K562 (cell line): ENCODE measurements around the gene CMIP. TPM values are rescaled to one million over a fixed set of nuclear protein-coding genes. Genes with fewer than 3 reads are reported as not detected.

ENCODE experiments used
- ATAC-seq: fragments of 200-7000 bp; cut with Tn5 transposase; 3 replicates; pipeline ENCODE4 v1.9.1; 2020; ENCODE audit warnings: moderate library complexity
- BruUV-seq: library from RNA; stranded (reverse); fragments of 400-500 nt; replicated peaks from 2 replicates; lab custom pipeline; 2021; lab: Mats Ljungman, UMichigan
- CTCF ChIA-PET: fragments of 300-600 bp; formaldehyde crosslinking; extraction: SDS; loops from one replicate; lab custom pipeline; 2021; ENCODE audit warnings: low intra/inter-chr PET ratio; lab: Yijun Ruan, JAX
- POLR2A ChIA-PET: fragments of 300-600, 350-650 bp; sonication (Branson Sonifier 250); formaldehyde crosslinking; extraction: SDS; loops from one replicate; lab custom pipeline; 2021; ENCODE audit warnings: antibody characterized with exemption, inconsistent platforms; lab: Yijun Ruan, JAX
- DNase-seq, 4 experiments: peaks; one replicate each; pipeline versions ENCODE4 v3.0.0 to v3.0.0-alpha.2; 2011 to 2018; ENCODE audit warnings: low spot score in 3 of 4, mixed read lengths in 3 of 4; ENCODE audit errors: extremely low read depth in 1 of 4
- FAIRE-seq: peaks from 2 replicates; lab custom pipeline; 2011; peaks lifted over from hg19 to GRCh38; lab: Jason Lieb, UNC
- H2AFZ ChIP-seq: 2 replicates; pipeline ENCODE4 v1.6.0; 2011; ENCODE audit warnings: low read depth, low read length, control low read depth, inconsistent platforms
- H3K27ac ChIP-seq: fragments of 200-600 bp; 3 replicates; pipeline ENCODE4 v1.8.0; 2011; ENCODE audit warnings: low read depth, mild to moderate bottlenecking, control low read depth, inconsistent platforms, low read length, moderate library complexity, mixed read lengths; ENCODE audit errors: extremely low read depth
- H3K27me3 ChIP-seq, 2 experiments: fragments of 300-600 bp in 1 of 2; 2 replicates in 1 of 2; 3 replicates in 1 of 2; pipeline versions ENCODE4 v1.6.0 to v1.8.0; 2011; ENCODE audit warnings: inconsistent platforms in 2 of 2, low read length in 2 of 2, mild to moderate bottlenecking in 1 of 2, mixed read lengths in 1 of 2, moderate library complexity in 1 of 2; ENCODE audit not compliant: control insufficient read depth in 2 of 2, insufficient read depth in 2 of 2
- H3K36me3 ChIP-seq: fragments of 300-600 bp; 3 replicates; pipeline ENCODE4 v1.8.0; 2011; ENCODE audit warnings: mild to moderate bottlenecking, low read length, inconsistent platforms; ENCODE audit not compliant: control insufficient read depth, insufficient read depth
- H3K4me1 ChIP-seq, 2 experiments: fragments of 200-600 bp in 1 of 2; replicated peaks in 1 of 2; 2 replicates in 1 of 2; 3 replicates in 1 of 2; pipeline versions ENCODE4 v1.5.1 to v1.8.0; 2011; ENCODE audit warnings: inconsistent platforms in 2 of 2, low read length in 2 of 2, mild to moderate bottlenecking in 1 of 2, mixed read lengths in 1 of 2, moderate library complexity in 1 of 2; ENCODE audit not compliant: control insufficient read depth in 2 of 2, insufficient read depth in 2 of 2
- H3K4me2 ChIP-seq: 2 replicates; pipeline ENCODE4 v1.6.1; 2011; ENCODE audit warnings: low read length, control low read depth, inconsistent platforms, mixed read lengths; ENCODE audit not compliant: insufficient read depth
- H3K4me3 ChIP-seq: fragments of 200-600 bp; sonication (generic), shearing (Covaris generic); 2 replicates; pipeline ENCODE4 v1.5.1; 2016; ENCODE audit warnings: control low read depth, inconsistent platforms
- H3K79me2 ChIP-seq: fragments of 200-600 bp; 3 replicates; pipeline ENCODE4 v1.8.0; 2011; ENCODE audit warnings: low read length, inconsistent platforms; ENCODE audit not compliant: control insufficient read depth, insufficient read depth
- H3K9ac ChIP-seq, 2 experiments: 2 replicates each; pipeline versions ENCODE4 v1.6.0 to v1.6.1; 2011; ENCODE audit warnings: low read depth in 2 of 2, low read length in 2 of 2, control low read depth in 1 of 2, inconsistent platforms in 1 of 2, mild to moderate bottlenecking in 1 of 2, mixed read lengths in 1 of 2; ENCODE audit not compliant: insufficient read depth in 1 of 2
- H3K9me1 ChIP-seq: one replicate; pipeline ENCODE4 v1.6.0; 2011; ENCODE audit warnings: inconsistent platforms, mild to moderate bottlenecking, low read length, moderate library complexity; ENCODE audit not compliant: control insufficient read depth, insufficient read depth
- H3K9me3 ChIP-seq: replicated peaks from 2 replicates; pipeline ENCODE4 v1.5.1; 2011; ENCODE audit warnings: low read depth, low read length, inconsistent platforms; ENCODE audit not compliant: control insufficient read depth, insufficient read depth
- H4K20me1 ChIP-seq: replicated peaks from 2 replicates; pipeline ENCODE4 v1.6.1; 2011; ENCODE audit warnings: low read length, inconsistent platforms, mixed read lengths; ENCODE audit not compliant: control insufficient read depth, insufficient read depth
- EWSR1 ChIP-seq: fragments of 450-650 bp; IDR thresholded peaks from 2 replicates; pipeline ENCODE4 v1.6.1; 2018; ENCODE audit warnings: borderline replicate concordance, mild to moderate bottlenecking, low read depth, moderate library complexity; ENCODE audit not compliant: partially characterized antibody
- FOSL1 ChIP-seq: fragments of 200-800 bp; sonication (Bioruptor generic); conservative IDR thresholded peaks from 2 replicates; pipeline ENCODE4 v1.6.1; 2016; ENCODE audit warnings: missing genetic modification characterization, missing compliant biosample characterization
- FOXJ2 ChIP-seq: fragments of 200-800 bp; sonication (Bioruptor generic); IDR thresholded peaks from 2 replicates; pipeline ENCODE4 v1.6.1; 2016; ENCODE audit warnings: missing genetic modification characterization, missing compliant biosample characterization
- RFX1 ChIP-seq: fragments of 450-650 bp; IDR thresholded peaks from 2 replicates; pipeline ENCODE4 v1.6.1; 2016; ENCODE audit warnings: mild to moderate bottlenecking, moderate library complexity
- ZNF146 ChIP-seq: IDR thresholded peaks from one replicate; pipeline ENCODE4 v1.6.1; 2018; ENCODE audit warnings: missing compliant biosample characterization; ENCODE audit not compliant: unreplicated experiment
- ZNF785 ChIP-seq: fragments of 250-450 bp; sonication (Bioruptor Pico); IDR thresholded peaks from 2 replicates; pipeline ENCODE4 v1.4.0; 2020; ENCODE audit warnings: mild to moderate bottlenecking
- WGBS: fragments of 100-300 bp; shearing (Covaris generic); methylation state at CpG from one replicate; pipeline ENCODE4 v1.1.6; 2016; ENCODE audit warnings: low coverage, mixed read lengths; ENCODE audit not compliant: insufficient coverage; ENCODE audit errors: missing lambda C conversion rate; 5-methylcytosine and 5-hydroxymethylcytosine counted together
- in situ Hi-C: fragments of 300-500 bp; cut with MboI; formaldehyde crosslinking; loops from 4 replicates; pipeline ENCODE4 v1.15.0; 2018; ENCODE audit warnings: inconsistent platforms, mixed read lengths
- intact Hi-C: fragments of 100-400 bp; cut with micrococcal nuclease; formaldehyde crosslinking; loops from 2 replicates; pipeline ENCODE4 v1.14.2; 2022
- polyA plus RNA-seq, 8 experiments: library from polyadenylated mRNA; depleted of rRNA in 4 of 8; stranded (reverse) in 5 of 8; unstranded in 3 of 8; fragments of >200 nt; fragmentation: Nextera tagmentation in 2 of 8; fragmentation: Illumina TruSeq in 1 of 8; extraction: Ambion mirVana in 2 of 8; extraction: Trizol in 1 of 8; gene quantifications; 2 replicates each; pipeline versions ENCODE4 v1.2.1 to v1.2.3, GENCODE V29; 2011 to 2014; ENCODE audit warnings: inconsistent platforms in 1 of 8, missing spikeins in 1 of 8
- total RNA-seq, 7 experiments: library from RNA; depleted of rRNA in 6 of 7; stranded (reverse); fragments of >200 nt in 6 of 7; fragmentation: Illumina TruSeq in 2 of 7; extraction: Trizol in 2 of 7; gene quantifications; 2 replicates each; pipeline versions ENCODE4 v1.2.1 to v1.2.3, GENCODE V29; 2011 to 2021; ENCODE audit warnings: low replicate concordance in 1 of 7
- TF ChIP-seq, protein P1 (sequence below), 2 experiments: fragments of 450-650 bp in 1 of 2; sonication (generic) in 1 of 2; formaldehyde crosslinking in 1 of 2; IDR thresholded peaks in 1 of 2; conservative IDR thresholded peaks in 1 of 2; 2 replicates each; pipeline versions ENCODE4 v1.6.1 to v1.8.1; 2016 to 2023; ENCODE audit warnings: mild to moderate bottlenecking in 2 of 2, moderate library complexity in 2 of 2, inconsistent platforms in 1 of 2, missing genetic modification reagents in 1 of 2
- TF ChIP-seq, protein P2 (sequence below), 2 experiments: fragments of 450-650 bp; conservative IDR thresholded peaks; 2 replicates each; pipeline ENCODE4 v1.6.1; 2017; ENCODE audit warnings: mild to moderate bottlenecking in 2 of 2, moderate library complexity in 2 of 2

The CMIP gene
- total and polyA plus RNA-seq, 9 of the 15 experiments (the other 6 are each of a cell fraction or from before 2014, with no cell fraction given): 0.94 to 82.5 (median 10.3) TPM

DNA sequence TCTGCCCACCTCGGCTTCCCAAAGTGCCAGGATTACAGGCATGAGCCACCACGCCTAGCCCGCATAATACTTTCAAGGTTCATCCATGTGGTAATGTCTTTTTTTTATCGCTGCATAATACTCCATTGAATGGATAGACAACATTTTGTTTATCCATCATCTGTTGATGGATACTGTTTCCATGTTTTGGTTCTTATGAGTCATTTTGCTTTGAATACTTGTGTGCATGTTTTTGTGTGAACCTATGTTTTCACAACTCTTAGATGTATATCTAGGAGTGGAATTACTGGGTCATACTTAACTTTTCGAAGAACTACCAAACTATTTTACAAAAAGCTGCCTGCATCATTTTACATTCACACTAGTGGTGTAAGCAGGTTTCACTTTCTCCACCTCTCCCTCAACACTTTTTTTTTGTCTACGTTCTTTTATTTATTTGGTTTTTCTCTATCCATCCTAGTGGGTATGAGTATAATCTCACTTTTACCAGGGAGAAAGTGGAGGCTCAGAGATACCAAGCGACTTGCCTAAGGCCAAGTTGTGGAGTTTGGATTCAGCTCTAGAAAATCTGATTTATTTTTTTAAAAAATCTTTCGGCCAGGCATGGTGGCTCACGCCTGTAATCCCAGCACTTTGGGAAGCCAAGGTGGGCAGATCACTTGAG is 151.2 kb downstream of the CMIP start:
- peak; percentile 92 for TF ChIP-seq FOXJ2
- TF ChIP-seq ZNF785 (CRISPR knock-in tag): no peak
- TF ChIP-seq RFX1: peak; percentile 35; the same call in 1 of the 2 replicates
- TF ChIP-seq EWSR1: no peak
- TF ChIP-seq ZNF146 (CRISPR knock-in tag): peak; percentile 26
- TF ChIP-seq, protein P1, sequence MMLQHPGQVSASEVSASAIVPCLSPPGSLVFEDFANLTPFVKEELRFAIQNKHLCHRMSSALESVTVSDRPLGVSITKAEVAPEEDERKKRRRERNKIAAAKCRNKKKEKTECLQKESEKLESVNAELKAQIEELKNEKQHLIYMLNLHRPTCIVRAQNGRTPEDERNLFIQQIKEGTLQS (IDR thresholded peaks at IDR 0.05): peak; percentile 26; the same call in 1 of the 2 replicates
- TF ChIP-seq, protein P1 (CRISPR knock-in tag; conservative IDR thresholded peaks at IDR 0.05): no peak
- TF ChIP-seq FOSL1 (tag): peak; percentile 65
- TF ChIP-seq, protein P2, sequence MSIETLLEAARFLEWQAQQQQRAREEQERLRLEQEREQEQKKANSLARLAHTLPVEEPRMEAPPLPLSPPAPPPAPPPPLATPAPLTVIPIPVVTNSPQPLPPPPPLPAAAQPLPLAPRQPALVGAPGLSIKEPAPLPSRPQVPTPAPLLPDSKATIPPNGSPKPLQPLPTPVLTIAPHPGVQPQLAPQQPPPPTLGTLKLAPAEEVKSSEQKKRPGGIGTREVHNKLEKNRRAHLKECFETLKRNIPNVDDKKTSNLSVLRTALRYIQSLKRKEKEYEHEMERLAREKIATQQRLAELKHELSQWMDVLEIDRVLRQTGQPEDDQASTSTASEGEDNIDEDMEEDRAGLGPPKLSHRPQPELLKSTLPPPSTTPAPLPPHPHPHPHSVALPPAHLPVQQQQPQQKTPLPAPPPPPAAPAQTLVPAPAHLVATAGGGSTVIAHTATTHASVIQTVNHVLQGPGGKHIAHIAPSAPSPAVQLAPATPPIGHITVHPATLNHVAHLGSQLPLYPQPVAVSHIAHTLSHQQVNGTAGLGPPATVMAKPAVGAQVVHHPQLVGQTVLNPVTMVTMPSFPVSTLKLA (conservative IDR thresholded peaks at IDR 0.05): no peak
- WGBS: 91% methylated on average over 9 of the region's 9 CpGs
- Histone ChIP-seq H3K79me2 (peaks cover 25% of the 10 kb centered on the region), H3K4me1 (peaks cover 0 to 8% of the 10 kb centered on the region in 2 experiments; a peak in 1 of 5 replicates), H3K9me3 (no peaks in the 10 kb centered on the region), H3K4me2 (no peak overlapping the region), H3K4me3 (no peak overlapping the region), H3K36me3 (no peaks in the 10 kb centered on the region), H2AFZ (no peak overlapping the region), H3K27me3 (no peaks in the 10 kb centered on the region), H4K20me1 (peaks cover 18% of the 10 kb centered on the region; the same call in 1 of the 2 replicates), H3K9me1 (no peaks in the 10 kb centered on the region), H3K9ac (no peak overlapping the region), H3K27ac (no peak overlapping the region)
- ChIA-PET CTCF (no interaction called here), POLR2A (interaction anchor here (0.9 kb wide), 1 partner anchor 8 kb away, joined by 3 read pairs; no protein-coding TSS in a partner anchor)
- FAIRE-seq: no peak
- intact Hi-C loops (no loop called here), in situ Hi-C loops (no loop called here)
- no peak for ATAC-seq
- BruUV-seq: no TSS peak
- no peak for DNase-seq
